Osteocyte (in vitro differentiated cells): ENCODE data around the gene SGMS1. TPM values are rescaled to one million over a fixed set of nuclear protein-coding genes. Genes with fewer than 3 reads are reported as not detected.

Experiments
- DNase-seq: peaks from one replicate; pipeline ENCODE4 v3.0.0; 2021; ENCODE audit warnings: mixed read lengths; ENCODE audit not compliant: unreplicated experiment; ENCODE audit errors: extremely low spot score
- H3K27ac Mint-ChIP-seq: one replicate; pipeline ENCODE4 v1.8.0; 2021; ENCODE audit warnings: mild to moderate bottlenecking, mixed read lengths; ENCODE audit not compliant: unreplicated experiment
- H3K27me3 Mint-ChIP-seq: one replicate; pipeline ENCODE4 v1.8.0; 2021; ENCODE audit warnings: mixed read lengths; ENCODE audit not compliant: unreplicated experiment
- H3K36me3 Mint-ChIP-seq: one replicate; pipeline ENCODE4 v1.8.0; 2021; ENCODE audit warnings: mixed read lengths; ENCODE audit not compliant: unreplicated experiment
- H3K4me1 Mint-ChIP-seq: one replicate; pipeline ENCODE4 v1.8.0; 2021; ENCODE audit warnings: mixed read lengths; ENCODE audit not compliant: unreplicated experiment
- H3K4me3 Mint-ChIP-seq: one replicate; pipeline ENCODE4 v1.8.0; 2021; ENCODE audit warnings: mild to moderate bottlenecking, moderate library complexity, mixed read lengths; ENCODE audit not compliant: unreplicated experiment
- H3K9me3 Mint-ChIP-seq: one replicate; pipeline ENCODE4 v1.8.0; 2021; ENCODE audit warnings: mixed read lengths; ENCODE audit not compliant: unreplicated experiment
- total RNA-seq: library from RNA; stranded (reverse); gene quantifications from 2 replicates; pipeline ENCODE4 v1.2.1, GENCODE V29; 2021
- TF ChIP-seq, protein P1 (sequence below): fragments of 200-600 bp; sonication (generic); IDR thresholded peaks from 2 replicates; pipeline ENCODE4 v1.5.0; 2021; ENCODE audit warnings: antibody characterized with exemption, mild to moderate bottlenecking, moderate library complexity

SGMS1 gene
- total RNA-seq, 1 donor from 2014 or later = 21.0 TPM

DNA sequence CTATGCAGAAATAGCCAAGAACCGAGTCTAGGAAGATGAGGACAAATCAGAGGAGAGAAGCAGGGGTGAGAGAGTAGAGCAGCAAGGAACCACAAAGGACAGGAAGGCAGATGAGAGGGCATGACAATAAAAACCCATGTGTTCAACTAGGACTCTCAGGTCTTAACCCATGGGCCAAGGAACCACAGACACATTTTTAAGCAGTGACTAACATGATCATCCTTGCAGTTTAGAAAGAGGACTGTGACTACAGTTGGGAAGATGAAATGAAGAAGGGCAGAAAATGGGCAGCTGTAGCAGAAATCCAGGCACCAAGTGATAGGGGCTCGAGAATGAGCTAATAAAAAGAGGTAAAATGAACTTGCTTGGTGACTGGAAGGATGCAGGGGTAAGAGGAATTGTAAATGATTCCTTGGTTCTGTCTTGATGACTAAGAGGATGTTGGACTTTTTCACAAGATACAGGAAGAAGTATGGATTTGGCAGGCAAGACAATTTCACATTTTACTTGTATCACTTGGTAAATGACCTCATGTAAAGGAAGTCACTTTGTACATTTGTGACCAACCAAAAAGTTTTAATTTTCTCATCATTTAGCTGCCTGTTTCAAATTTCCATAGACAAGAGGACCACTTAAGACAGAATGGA lies 22.8 kb downstream of the SGMS1 start:
- Mint-ChIP-seq H3K27ac (no peak overlapping the region), H3K9me3 (no peaks in the 10 kb centered on the region), H3K27me3 (no peaks in the 10 kb centered on the region), H3K4me3 (no peak overlapping the region), H3K36me3 (no peaks in the 10 kb centered on the region), H3K4me1 (peaks cover 40% of the 10 kb centered on the region)
- no peak for DNase-seq
- TF ChIP-seq, protein P1, sequence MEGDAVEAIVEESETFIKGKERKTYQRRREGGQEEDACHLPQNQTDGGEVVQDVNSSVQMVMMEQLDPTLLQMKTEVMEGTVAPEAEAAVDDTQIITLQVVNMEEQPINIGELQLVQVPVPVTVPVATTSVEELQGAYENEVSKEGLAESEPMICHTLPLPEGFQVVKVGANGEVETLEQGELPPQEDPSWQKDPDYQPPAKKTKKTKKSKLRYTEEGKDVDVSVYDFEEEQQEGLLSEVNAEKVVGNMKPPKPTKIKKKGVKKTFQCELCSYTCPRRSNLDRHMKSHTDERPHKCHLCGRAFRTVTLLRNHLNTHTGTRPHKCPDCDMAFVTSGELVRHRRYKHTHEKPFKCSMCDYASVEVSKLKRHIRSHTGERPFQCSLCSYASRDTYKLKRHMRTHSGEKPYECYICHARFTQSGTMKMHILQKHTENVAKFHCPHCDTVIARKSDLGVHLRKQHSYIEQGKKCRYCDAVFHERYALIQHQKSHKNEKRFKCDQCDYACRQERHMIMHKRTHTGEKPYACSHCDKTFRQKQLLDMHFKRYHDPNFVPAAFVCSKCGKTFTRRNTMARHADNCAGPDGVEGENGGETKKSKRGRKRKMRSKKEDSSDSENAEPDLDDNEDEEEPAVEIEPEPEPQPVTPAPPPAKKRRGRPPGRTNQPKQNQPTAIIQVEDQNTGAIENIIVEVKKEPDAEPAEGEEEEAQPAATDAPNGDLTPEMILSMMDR = no peak

DNA sequence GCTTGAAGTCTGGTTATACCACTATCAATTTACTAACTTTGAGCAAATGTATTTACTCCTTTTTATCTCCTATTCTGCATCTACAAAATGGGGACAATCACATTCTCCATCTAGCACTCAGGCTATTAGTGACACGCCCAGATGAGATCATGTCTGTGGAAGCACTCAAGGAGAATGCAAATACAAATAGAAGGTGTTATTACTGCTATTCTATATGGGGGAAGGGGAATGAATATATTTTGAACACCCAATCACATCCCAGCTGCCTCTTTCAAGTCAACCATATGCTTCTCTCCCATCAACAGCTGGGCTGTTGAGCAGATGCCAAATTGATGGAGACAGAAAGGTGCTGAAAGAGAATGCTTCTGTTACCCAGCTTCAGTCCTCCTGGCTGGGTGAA lies 23.5 kb downstream of the SGMS1 start:
- Mint-ChIP-seq H3K36me3 (no peaks in the 10 kb centered on the region), H3K4me3 (no peak overlapping the region), H3K4me1 (peaks cover 33% of the 10 kb centered on the region), H3K27me3 (no peaks in the 10 kb centered on the region), H3K9me3 (no peaks in the 10 kb centered on the region), H3K27ac (no peak overlapping the region)
- no peak for DNase-seq
- TF ChIP-seq, protein P1 = no peak

DNA sequence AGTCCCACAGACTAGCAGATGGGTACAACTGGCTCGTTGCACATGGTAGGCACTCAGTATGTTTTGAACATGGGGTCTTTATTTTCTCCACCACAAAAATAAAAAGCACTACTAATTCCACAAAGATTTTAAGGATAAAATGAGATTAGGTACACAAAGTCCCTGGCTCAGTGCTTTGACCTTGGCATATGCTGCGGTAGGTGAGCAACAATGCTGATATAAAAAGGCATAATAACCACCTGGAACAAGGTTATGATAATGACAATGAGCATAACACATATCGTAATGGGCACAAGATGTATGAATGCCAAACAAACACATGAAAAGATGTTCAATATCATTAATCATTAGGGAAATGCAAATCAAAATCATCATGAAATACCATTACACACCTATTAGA lies 26.9 kb downstream of the SGMS1 start:
- H3K4me3 Mint-ChIP-seq = no peak overlapping the region
- H3K9me3 Mint-ChIP-seq = no peaks in the 10 kb centered on the region
- peaks cover 20% of the 10 kb centered on the region for H3K4me1 Mint-ChIP-seq
- no peaks in the 10 kb centered on the region for H3K36me3 Mint-ChIP-seq
- TF ChIP-seq, protein P1 = no peak
- DNase-seq = no peak
- H3K27me3 Mint-ChIP-seq = no peaks in the 10 kb centered on the region
- H3K27ac Mint-ChIP-seq = no peak overlapping the region

DNA sequence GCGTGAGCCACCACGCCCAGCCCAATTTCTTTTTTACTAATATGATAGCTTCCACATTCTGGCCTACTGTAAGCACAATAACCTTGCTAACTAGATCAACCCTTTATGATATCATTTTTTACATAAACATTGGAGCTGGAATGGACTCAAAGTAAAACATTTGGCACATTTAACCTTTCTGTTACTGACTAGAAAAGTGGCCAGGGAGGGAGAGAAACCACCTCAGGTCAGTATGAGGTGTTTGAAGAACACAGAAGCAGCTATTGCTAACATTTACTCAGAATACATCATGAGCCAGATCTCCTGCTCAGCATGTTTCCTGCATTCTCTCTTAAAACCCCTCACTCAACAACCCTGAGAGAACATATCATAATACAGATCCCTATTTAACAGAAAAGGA lies 27.3 kb downstream of the SGMS1 start:
- TF ChIP-seq, protein P1 = no peak
- peaks cover 21% of the 10 kb centered on the region for H3K4me1 Mint-ChIP-seq
- H3K9me3 Mint-ChIP-seq = no peaks in the 10 kb centered on the region
- H3K27ac Mint-ChIP-seq = no peak overlapping the region
- H3K4me3 Mint-ChIP-seq = no peak overlapping the region
- no peak for DNase-seq
- H3K27me3 Mint-ChIP-seq = no peaks in the 10 kb centered on the region
- H3K36me3 Mint-ChIP-seq = no peaks in the 10 kb centered on the region

DNA sequence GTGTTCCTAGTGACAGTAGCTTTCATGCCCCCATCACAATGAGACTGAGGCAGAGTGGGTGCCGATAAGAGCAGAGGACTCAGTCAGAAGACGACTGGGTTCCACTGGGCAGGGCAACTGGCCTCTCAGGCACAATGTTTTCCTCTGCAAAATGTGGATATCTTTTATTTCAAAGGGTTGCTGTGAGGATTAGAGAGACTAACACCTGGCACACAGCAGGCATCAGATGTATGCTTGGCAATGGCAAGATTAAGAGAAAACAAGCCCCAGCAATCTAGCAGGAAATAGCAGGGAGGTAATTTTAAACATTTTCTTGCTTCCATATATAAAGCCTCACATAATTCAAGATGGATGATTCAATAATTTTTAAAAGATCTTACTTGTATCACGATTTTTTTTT lies 28.0 kb downstream of the SGMS1 start:
- Mint-ChIP-seq H3K27me3 (no peaks in the 10 kb centered on the region), H3K36me3 (no peaks in the 10 kb centered on the region), H3K9me3 (no peaks in the 10 kb centered on the region), H3K4me1 (peaks cover 21% of the 10 kb centered on the region), H3K4me3 (no peak overlapping the region), H3K27ac (no peak overlapping the region)
- TF ChIP-seq, protein P1 = no peak
- no peak for DNase-seq
